PFSK-1 (cell line): ENCODE measurements around the gene AKAP13.

Experiments used
- FOXP2 ChIP-seq: optimal IDR thresholded peaks from 2 replicates; pipeline ENCODE3; 2011; ENCODE audit warnings: borderline replicate concordance, control low read depth, inconsistent platforms; ENCODE audit not compliant: insufficient read depth; ENCODE audit errors: extremely low read length, extremely low read depth
- POLR2AphosphoS5 ChIP-seq: IDR thresholded peaks from 2 replicates; pipeline ENCODE4 v1.6.1; 2012; ENCODE audit warnings: low read depth, mild to moderate bottlenecking, control low read depth, low read length, moderate library complexity
- REST ChIP-seq, 2 experiments: IDR thresholded peaks; 2 replicates each; pipeline versions ENCODE4 v1.6.1 to v1.8.0; 2011 to 2012; ENCODE audit warnings: low read depth in 2 of 2, low read length in 2 of 2, control low read depth in 1 of 2, inconsistent platforms in 1 of 2, mild to moderate bottlenecking in 1 of 2, moderate library complexity in 1 of 2; ENCODE audit not compliant: insufficient read depth in 1 of 2
- SIN3A ChIP-seq: IDR thresholded peaks from 2 replicates; pipeline ENCODE4 v1.6.1; 2012; ENCODE audit warnings: mild to moderate bottlenecking, low read length, moderate library complexity, borderline replicate concordance; ENCODE audit not compliant: insufficient read depth
- TAF1 ChIP-seq: IDR thresholded peaks from 2 replicates; pipeline ENCODE4 v1.6.1; 2012; ENCODE audit warnings: low read length, control low read depth, borderline replicate concordance; ENCODE audit not compliant: insufficient read depth

Gene AKAP13

GRCh38 chr15:85737061-85737460 lies 356.7 kb downstream of the AKAP13 start:
- TF ChIP-seq SIN3A (no peak), TAF1 (no peak), FOXP2 (no peak), REST (IDR thresholded peaks at IDR 0.05; ENCODE audit: insufficient read depth in 1 of 2, low read depth in 2 of 2, low read length in 2 of 2) (no peak), POLR2AphosphoS5 (no peak)

GRCh38 chr15:85741021-85741421 lies 360.6 kb downstream of the AKAP13 start:
- TF ChIP-seq TAF1 (no peak), REST (IDR thresholded peaks at IDR 0.05; ENCODE audit: insufficient read depth in 1 of 2, low read depth in 2 of 2, low read length in 2 of 2) (no peak), SIN3A (no peak), POLR2AphosphoS5 (no peak), FOXP2 (no peak)

- TF ChIP-seq POLR2AphosphoS5 = no peak
- TF ChIP-seq SIN3A = no peak
- TF ChIP-seq FOXP2 = no peak
- TF ChIP-seq REST (IDR thresholded peaks at IDR 0.05; ENCODE audit: insufficient read depth in 1 of 2, low read depth in 2 of 2, low read length in 2 of 2) = no peak
- TF ChIP-seq TAF1 = no peak
Observed at GRCh38 chr15:85741662-85742061, 361.3 kb downstream of the AKAP13 start.

- TF ChIP-seq TAF1 = no peak
Observed at GRCh38 chr15:85742186-85742821, 361.9 kb downstream of the AKAP13 start.

GRCh38 chr15:85743392-85744055 lies 363.1 kb downstream of the AKAP13 start:
- TF ChIP-seq REST (IDR thresholded peaks at IDR 0.05; ENCODE audit: insufficient read depth in 1 of 2, low read depth in 2 of 2, low read length in 2 of 2) (no peak), TAF1 (no peak), POLR2AphosphoS5 (no peak), FOXP2 (no peak), SIN3A (no peak)
